Smooth muscle cell (in vitro differentiated cells): ENCODE measurements around the gene AQP1. TPM values are rescaled to one million over a fixed set of nuclear protein-coding genes. Genes with fewer than 3 reads are reported as not detected.

Experiments
- DNase-seq: peaks from one replicate; lab custom pipeline; 2025; ENCODE audit not compliant: unreplicated experiment; lab: John Stamatoyannopoulos, UW
- H2AFZ ChIP-seq: fragments of 200-600 bp; sonication (generic); 2 replicates; pipeline ENCODE4 v1.6.0; 2016; ENCODE audit warnings: antibody characterized with exemption, low read depth, mild to moderate bottlenecking
- H3F3A ChIP-seq: fragments of 200-600 bp; sonication (generic); 2 replicates; pipeline ENCODE4 v1.6.0; 2017; ENCODE audit warnings: antibody characterized with exemption, low read depth
- H3K27ac ChIP-seq: fragments of 200-600 bp; sonication (generic); 2 replicates; pipeline ENCODE4 v1.5.1; 2016; ENCODE audit warnings: low read depth, mild to moderate bottlenecking
- H3K27me3 ChIP-seq: fragments of 200-600 bp; sonication (generic); 2 replicates; pipeline ENCODE4 v1.6.1; 2016; ENCODE audit warnings: low read depth, mild to moderate bottlenecking
- H3K36me3 ChIP-seq: fragments of 200-600 bp; sonication (generic); 2 replicates; pipeline ENCODE4 v1.5.1; 2016; ENCODE audit warnings: low read depth
- H3K4me1 ChIP-seq: fragments of 200-600 bp; sonication (generic); 2 replicates; pipeline ENCODE4 v1.5.1; 2016; ENCODE audit warnings: low read depth
- H3K4me2 ChIP-seq: fragments of 200-600 bp; sonication (generic); 2 replicates; pipeline ENCODE4 v1.6.0; 2016; ENCODE audit warnings: mild to moderate bottlenecking
- H3K4me3 ChIP-seq: fragments of 200-600 bp; sonication (generic); 2 replicates; pipeline ENCODE4 v1.5.1; 2016; ENCODE audit warnings: mild to moderate bottlenecking
- H3K79me2 ChIP-seq: fragments of 200-600 bp; sonication (generic); 2 replicates; pipeline ENCODE4 v1.6.0; 2016; ENCODE audit warnings: low read depth, mild to moderate bottlenecking
- H3K9ac ChIP-seq: fragments of 200-600 bp; sonication (generic); 2 replicates; pipeline ENCODE4 v1.6.0; 2016; ENCODE audit warnings: low read depth
- H3K9me3 ChIP-seq: fragments of 200-600 bp; sonication (generic); replicated peaks from 2 replicates; pipeline ENCODE4 v1.5.1; 2016; ENCODE audit warnings: low read depth
- H4K20me1 ChIP-seq: fragments of 200-600 bp; sonication (generic); 2 replicates; pipeline ENCODE4 v1.6.0; 2016; ENCODE audit warnings: low read depth
- CTCF ChIP-seq: fragments of 200-600 bp; sonication (generic); IDR thresholded peaks from 2 replicates; pipeline ENCODE4 v1.5.1; 2017; ENCODE audit warnings: borderline replicate concordance, mild to moderate bottlenecking, antibody characterized with exemption; ENCODE audit not compliant: insufficient read depth, poor library complexity, severe bottlenecking
- WGBS: methylation state at CpG from one replicate; pipeline ENCODE4 v1.1.7; 2016; ENCODE audit warnings: low lambda C conversion rate; 5-methylcytosine and 5-hydroxymethylcytosine counted together
- polyA plus RNA-seq: library from polyadenylated mRNA; unstranded; fragments of >200 nt; fragmentation: Nextera tagmentation; extraction: Ambion mirVana; gene quantifications from 2 replicates; pipeline ENCODE4 v1.2.1, GENCODE V29; 2016
- total RNA-seq: library from RNA; depleted of rRNA; stranded (reverse); fragments of >200 nt; gene quantifications from 2 replicates; pipeline ENCODE4 v1.2.3, GENCODE V29; 2014

Gene AQP1
- total and polyA plus RNA-seq, 2 experiments from 2014 or later = 2,330 to 2,747 TPM

DNA sequence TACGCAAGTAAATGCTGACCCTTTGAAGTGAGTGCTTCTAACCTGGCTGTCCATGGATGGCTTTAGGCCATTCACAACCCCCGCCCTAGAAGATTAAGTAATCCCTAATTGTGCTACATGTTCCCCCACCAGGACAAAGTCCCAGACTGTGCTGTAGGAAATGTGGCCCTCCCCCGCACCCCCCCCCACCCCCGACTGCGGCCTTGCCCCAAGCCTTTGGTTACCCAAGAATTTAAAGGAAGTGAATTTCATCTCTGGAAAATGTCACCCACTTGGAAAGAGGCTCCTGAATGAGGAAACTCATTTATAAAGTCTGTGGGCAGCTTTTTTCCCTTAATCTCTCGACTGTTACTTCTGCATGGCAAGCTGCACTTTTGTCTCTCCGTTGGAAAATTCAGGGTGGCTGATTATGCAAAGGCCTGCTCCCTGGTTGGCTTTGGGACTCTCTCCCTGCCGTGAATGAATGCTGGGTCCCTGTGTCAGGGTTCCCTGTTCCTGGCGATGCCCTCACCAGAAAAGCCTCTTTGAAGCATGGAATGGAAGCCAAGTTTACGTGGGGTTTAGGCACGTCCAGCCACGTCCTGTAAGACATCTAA is 31.4 kb upstream of the AQP1 start:
- H4K20me1 ChIP-seq = no peaks in the 10 kb centered on the region
- no peaks in the 10 kb centered on the region for H3K36me3 ChIP-seq
- H3F3A ChIP-seq = no peaks in the 10 kb centered on the region
- no peak overlapping the region for H3K9ac ChIP-seq
- no peaks in the 10 kb centered on the region for H3K27me3 ChIP-seq
- peaks cover 30% of the 10 kb centered on the region for H3K4me1 ChIP-seq
- no peak overlapping the region for H3K4me3 ChIP-seq
- peak overlapping the region; percentile 77 for H3K4me2 ChIP-seq
- no peak for TF ChIP-seq CTCF
- H3K9me3 ChIP-seq = no peaks in the 10 kb centered on the region
- no peak for DNase-seq
- WGBS = 14% methylated on average over 12 of the region's 12 CpGs
- no peak overlapping the region for H2AFZ ChIP-seq
- peak overlapping the region; percentile 63 for H3K27ac ChIP-seq
- H3K79me2 ChIP-seq = no peaks in the 10 kb centered on the region

DNA sequence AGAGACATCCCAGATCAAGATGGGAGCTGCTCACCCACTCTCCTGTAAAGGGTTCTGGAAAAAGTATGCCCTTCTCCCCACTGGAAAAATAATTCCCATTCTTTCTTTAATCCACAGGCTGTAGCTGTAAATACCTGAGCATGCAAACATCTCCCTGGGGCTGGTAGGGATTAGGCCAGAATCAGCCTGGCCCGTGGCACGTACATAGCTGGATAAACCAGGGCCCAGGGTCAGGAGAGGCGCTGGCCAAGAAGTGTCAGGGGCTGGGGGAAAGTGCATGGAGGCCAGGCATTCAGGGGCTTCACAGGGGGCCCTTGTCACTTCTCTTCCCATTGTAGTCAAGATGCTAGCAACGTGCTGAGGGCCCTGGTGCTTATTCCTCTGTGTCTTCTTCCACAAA is 30.7 kb upstream of the AQP1 start:
- no peak for TF ChIP-seq CTCF

DNA sequence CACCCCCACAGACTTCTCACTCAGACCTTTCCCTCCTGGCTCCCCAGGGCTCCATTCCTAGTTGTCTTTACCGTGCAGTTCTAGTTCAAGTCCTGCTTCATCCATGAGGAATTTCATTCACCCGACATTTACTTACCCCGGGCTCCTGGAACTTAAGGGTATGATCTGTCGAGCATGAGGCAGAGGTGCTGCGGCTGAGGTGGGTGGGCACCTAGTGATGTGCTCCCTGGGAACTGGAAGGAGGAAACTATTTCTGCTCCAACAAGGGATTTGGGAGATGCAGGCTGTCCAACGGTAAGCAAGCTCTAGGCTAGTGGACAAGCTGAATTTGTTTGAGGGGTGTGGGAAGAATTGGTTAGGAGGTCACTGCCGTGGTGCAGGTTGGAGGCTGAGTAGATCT is 30.2 kb upstream of the AQP1 start:
- 80% methylated on average over 7 of the region's 7 CpGs for WGBS
- Histone ChIP-seq H3K9me3 (no peaks in the 10 kb centered on the region), H2AFZ (no peak overlapping the region), H3K4me3 (no peak overlapping the region), H3K27me3 (no peaks in the 10 kb centered on the region), H3K4me2 (peak overlapping the region; percentile 77), H3K27ac (peak overlapping the region; percentile 63), H3F3A (no peaks in the 10 kb centered on the region), H3K36me3 (no peaks in the 10 kb centered on the region), H4K20me1 (no peaks in the 10 kb centered on the region), H3K79me2 (no peaks in the 10 kb centered on the region), H3K9ac (no peak overlapping the region), H3K4me1 (peaks cover 34% of the 10 kb centered on the region)
- DNase-seq = no peak
- no peak for TF ChIP-seq CTCF

More for the DNA sequence above, 30.7 kb upstream of the AQP1 start:
- no peaks in the 10 kb centered on the region for H3K36me3 ChIP-seq
- H2AFZ ChIP-seq = no peak overlapping the region
- DNase-seq = no peak
- H3K4me3 ChIP-seq = no peak overlapping the region
- H3K4me1 ChIP-seq = peaks cover 30% of the 10 kb centered on the region
- H3K79me2 ChIP-seq = no peaks in the 10 kb centered on the region
- H3K9ac ChIP-seq = no peak overlapping the region
- H3F3A ChIP-seq = no peaks in the 10 kb centered on the region
- no peaks in the 10 kb centered on the region for H3K9me3 ChIP-seq
- H3K4me2 ChIP-seq = peak overlapping the region; percentile 77
- 25% methylated on average over 4 of the region's 4 CpGs for WGBS
- no peaks in the 10 kb centered on the region for H3K27me3 ChIP-seq
- H4K20me1 ChIP-seq = no peaks in the 10 kb centered on the region
- peak overlapping the region; percentile 63 for H3K27ac ChIP-seq

- Histone ChIP-seq H3K4me2 (no peak overlapping the region), H3F3A (peaks cover 16% of the 10 kb centered on the region), H3K36me3 (no peaks in the 10 kb centered on the region), H3K9ac (no peak overlapping the region), H3K79me2 (no peaks in the 10 kb centered on the region), H2AFZ (no peak overlapping the region), H3K9me3 (no peaks in the 10 kb centered on the region), H4K20me1 (no peaks in the 10 kb centered on the region), H3K4me3 (no peak overlapping the region), H3K27ac (no peak overlapping the region), H3K27me3 (no peaks in the 10 kb centered on the region), H3K4me1 (peaks cover 49% of the 10 kb centered on the region)
- TF ChIP-seq CTCF = no peak
- DNase-seq = no peak
Measured at GRCh38 chr7:30884881-30885280, 26.8 kb upstream of the AQP1 start.
